ENCODE results near the gene MYL10.
"Not testable (repeated sequence)": the region's sequence is repeated elsewhere in the genome, so short reads cannot be mapped to it uniquely, and the experiment has no call there.

MYL10 gene

DNA sequence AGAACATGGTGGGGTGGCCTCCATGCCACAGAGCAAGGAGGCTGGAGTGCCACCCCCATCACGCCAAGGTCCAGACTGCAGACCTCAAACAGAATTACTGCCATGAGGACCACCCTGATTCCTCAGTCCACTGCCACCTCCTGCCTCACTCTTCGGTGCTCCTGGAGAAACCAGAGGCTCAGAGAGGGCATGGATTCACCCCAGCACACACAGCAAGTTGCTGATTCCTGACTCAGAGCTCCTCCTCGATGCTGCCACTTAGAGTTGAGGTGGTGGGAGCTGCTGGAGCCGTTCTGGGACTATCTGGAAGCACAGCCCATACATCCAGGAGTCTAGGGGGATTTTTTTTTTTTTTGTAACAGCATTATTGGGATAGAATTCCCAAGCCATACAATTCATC is 22.0 kb upstream of the MYL10 start:
- DNase-seq (ENCODE audit: low read depth) = no peak

DNA sequence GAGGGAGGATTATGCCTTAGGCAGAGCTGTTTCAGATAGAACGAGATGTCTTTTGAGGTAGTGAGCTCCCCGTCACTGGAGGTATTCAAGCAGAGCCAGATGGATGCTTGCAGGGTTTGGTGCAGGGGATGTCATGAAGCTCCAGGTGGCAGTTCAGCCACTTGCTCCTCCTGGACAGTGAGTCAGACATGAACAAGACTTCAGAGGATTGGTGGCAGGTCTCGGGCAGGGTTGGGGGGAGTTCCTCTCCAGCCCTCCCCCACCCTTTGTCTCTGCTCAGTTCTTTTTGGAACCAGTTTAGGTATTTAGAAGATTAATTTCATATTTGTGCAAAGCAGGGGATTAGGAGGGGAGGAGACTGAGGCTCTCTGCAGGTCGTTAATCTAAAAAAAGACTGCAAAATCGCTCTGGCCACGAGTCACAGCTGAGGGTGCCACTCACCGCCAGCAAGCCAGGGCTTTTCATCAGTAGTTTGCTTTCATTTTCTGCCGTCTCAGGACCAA is 21.5 kb upstream of the MYL10 start:
- no peak for DNase-seq (ENCODE audit: low read depth)

DNA sequence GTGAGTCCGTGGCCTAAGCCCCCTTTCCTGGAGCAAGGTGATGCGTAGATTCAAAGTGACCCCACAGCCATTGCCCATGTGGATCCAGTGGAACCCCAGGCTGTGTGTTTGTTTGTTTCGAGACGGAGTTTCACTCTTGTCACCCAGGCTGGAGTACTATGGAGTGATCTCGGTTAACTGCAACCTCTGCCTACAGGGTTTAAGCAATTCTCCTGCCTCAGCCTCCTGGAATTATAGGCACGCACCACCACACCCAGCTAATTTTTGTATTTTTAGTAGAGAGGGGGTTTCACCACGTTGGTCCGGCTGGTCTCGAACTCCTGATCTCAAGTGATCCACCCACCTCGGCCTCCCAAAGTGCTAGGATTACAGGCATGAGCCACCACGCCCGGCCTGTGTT is 18.8 kb upstream of the MYL10 start:
- DNase-seq (ENCODE audit: low read depth) = not testable (repeated sequence)

DNA sequence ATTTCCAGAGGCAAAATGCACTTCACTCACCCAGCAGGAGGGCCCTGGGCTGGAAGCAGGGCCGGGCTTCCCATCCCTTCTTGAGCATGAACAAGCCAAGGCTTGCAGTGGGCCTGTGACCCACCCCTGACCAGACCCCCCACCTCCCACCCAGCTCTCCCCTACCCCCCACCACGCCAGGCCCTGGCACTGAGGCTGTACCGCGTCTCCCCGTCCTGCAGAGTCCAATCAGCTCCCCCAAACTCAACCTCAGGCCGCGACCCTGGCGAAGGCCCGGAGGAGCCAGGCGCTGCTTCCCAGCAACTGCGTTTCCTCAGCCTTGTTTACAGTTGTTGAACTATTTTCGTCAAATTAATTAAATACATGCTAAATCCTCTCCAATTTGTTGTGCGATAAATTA is 16.9 kb upstream of the MYL10 start:
- DNase-seq (ENCODE audit: low read depth) = no peak

DNA sequence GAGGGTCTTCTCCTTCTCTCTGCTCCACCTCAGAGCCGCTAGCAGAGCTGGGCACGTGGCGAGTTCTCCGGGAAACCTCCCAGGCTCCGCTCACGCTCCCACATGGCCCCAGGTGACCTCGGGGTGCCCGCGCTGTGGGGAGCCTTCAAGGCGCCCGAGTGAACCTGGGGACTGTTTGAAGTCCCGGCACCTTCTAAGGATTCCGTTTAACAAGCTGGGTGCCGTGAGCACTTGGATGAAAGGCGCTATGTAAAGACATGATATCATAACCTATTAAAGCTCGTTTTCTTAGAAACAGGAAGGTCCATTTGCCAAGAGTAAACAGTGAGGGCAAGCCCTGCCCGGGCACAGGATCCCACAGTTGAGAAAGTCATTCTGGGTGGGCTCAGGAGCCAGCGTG is 15.8 kb upstream of the MYL10 start:
- DNase-seq (ENCODE audit: low read depth) = no peak

DNA sequence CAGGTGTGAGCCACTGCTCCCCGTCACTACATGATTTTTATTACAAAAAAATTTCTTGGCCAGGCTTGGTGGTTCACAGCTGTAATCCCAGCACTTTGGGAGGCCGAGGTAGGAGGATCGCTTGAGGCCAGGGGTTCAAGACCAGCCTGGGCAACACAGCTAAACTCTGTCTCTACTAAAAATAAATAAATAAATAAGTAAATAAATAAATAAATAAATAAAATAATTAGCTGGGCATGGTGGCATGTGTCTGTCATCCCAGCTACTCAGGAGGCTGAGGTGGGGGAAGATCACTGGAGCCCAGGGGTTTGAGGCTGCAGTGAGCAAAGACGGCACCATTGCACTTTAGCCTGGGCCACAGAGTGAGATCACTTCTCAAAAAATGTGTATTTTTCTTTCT is 10.0 kb upstream of the MYL10 start:
- DNase-seq (ENCODE audit: low read depth) = not testable (repeated sequence)

DNA sequence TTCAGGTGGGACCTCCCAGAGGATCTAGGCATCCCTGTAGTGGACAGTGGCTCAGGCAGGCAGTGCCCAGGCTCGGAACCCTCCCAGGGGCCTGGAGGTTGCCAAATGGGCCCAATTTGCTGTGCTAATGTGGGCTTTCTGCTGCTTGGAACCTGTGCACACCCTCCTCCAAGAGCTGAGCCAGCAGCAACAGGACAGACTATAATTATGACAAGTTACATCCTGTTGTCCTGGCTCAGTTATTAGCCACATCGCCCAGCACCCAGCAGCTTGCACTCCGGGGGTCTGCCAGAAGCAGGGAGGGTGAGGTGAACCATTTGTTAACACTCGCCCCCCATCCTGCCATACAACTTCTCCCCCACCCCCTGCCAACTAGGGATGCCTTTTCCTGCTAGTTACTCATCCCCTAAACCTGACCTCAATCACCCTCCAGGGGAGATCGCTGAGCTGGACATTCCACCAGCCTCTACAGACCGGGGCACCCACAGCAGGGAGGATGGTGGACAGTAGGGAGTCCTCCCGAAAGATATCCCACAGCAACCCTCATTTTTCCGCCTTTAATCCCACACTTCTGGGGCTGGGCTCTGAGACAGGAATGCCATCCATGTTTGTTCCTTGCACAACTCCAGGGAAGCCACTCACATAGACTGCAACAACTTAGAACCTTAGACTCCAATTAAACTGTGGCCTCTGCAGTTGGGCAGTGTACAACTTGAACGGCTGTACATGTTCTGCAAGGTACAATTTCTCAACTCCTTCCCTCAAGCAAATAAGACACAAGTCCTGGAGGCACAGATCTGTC is 7.9 kb upstream of the MYL10 start:
- DNase-seq (ENCODE audit: low read depth) = no peak

DNA sequence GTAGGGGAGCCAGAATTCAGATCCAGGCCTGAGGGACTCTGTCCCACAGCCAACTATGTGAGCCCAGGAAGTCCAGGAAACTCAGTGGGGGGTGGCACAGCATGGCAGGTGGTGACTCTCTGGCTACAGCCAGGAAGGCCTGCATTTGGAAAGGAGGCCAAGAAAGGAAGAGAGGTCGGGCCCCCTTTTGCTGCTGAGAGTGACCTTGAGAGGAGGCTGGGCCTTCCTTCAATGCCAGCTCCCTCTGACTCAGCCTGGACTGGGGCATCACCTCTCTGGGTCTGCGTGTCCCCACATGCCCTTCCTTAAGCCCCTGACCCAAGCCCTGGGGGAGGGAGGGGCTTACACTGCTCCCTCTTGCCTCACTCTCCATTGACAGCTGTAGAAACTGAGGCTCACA is 6.4 kb upstream of the MYL10 start:
- no peak for DNase-seq (ENCODE audit: low read depth)

DNA sequence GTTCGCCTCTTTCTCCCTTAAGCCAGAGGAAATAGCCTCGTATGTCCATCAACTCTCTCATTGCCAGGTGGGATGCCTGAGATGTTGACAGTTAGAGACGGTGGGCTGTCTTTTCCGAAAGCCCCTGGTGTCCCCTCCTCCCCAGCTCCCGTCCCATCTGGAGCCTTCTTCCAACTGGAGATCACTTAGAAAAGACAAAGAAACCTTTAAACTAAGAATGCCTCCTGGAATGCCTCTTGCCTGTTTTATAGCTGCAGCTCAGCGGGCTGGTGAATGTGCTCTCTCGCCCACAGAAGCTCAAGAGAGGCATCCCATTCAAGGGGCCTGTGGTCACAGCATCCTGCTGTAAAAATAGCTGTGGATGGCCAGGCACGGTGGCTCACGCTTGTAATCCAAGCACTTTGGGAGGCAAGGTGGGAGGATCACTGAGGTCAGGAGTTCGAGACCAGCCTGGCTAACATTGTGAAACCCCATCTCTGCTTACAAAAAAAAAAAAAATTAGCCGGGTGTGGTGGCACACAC is 5.2 kb upstream of the MYL10 start:
- DNase-seq (ENCODE audit: low read depth) = no peak

DNA sequence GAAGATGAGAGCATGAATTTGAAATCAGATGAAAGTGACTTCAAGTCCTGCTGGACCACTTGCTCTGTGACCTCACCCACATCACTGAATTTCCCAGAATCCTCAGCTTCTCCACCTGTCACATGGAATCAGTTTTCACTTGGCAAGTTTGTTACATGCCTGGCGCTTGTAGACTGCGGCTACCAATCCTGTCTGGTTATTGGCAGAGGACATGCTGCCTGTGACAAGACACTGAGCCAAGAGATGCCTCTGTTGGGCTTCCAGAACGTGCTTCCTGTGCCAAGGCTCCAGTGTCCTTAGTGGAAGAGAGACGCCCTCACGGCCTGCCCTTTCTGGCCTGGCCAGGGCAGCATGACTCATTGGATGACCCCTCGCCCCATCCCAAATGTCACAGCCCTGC is 4.4 kb upstream of the MYL10 start:
- DNase-seq (ENCODE audit: low read depth) = no peak

DNA sequence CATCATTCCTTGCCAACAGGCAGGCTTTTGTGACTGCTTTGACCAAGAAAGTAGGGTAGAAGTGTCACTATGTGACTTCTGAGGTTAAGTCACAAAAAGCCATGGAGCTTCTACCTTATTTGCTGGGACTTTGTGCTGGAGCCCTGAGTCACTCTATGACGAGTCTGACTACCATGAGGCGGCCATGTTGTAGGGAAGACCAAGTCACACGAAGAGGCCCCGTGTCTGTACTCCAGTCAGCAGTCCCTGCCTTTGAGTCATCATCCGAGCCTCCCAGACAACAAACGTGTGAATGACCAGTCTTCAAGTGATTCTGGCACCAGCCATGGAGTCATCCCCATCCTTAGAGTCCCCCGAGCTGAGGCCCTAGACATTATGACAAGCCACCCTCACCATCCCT is 3.5 kb upstream of the MYL10 start:
- no peak for DNase-seq (ENCODE audit: low read depth)

DNA sequence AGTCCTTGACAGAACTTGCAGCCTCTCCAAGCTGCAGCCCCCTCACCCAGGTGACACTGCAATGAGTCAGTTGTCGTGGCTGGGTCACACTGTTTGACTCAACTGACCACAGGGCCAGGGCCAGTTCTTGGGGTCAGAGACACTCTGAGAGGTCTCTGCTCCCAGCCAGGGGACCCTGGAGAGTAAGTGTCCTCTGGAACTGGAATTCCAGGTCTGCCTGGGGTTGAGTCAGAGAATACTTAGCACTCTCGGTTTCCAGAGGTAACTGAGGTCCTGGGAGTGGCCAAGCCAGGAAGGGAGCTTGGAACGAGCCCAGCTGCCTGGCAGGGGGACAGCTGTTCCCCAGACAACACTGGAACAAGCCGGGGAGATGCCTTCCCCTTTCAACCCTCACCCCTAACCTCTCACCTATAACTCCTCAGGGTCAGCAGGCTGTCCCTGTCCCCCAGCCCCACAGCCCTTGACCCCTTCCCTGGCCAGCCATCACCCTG is 2.2 kb upstream of the MYL10 start:
- no peak for DNase-seq (ENCODE audit: low read depth)

DNA sequence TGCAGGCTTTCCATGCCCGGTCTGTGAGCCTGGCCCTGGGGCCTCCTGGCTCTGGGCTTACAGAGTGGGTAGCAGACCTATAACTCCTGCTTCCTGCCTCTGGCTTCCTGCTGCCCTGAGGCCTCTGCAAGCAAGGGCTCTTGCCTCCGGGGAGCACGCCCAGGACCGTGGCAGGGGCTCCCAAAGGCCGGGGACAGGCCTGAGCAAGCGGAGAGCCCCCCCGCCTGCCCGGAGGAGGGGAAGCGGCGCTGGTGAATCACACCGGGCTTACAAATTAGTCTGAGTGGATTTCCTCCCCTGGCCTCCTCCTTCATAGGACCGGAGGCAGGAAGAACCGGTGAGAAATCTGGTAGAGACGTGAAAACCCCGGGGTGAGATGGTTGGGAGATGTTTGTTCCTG is 1.5 kb upstream of the MYL10 start:
- DNase-seq (ENCODE audit: low read depth) = no peak

DNA sequence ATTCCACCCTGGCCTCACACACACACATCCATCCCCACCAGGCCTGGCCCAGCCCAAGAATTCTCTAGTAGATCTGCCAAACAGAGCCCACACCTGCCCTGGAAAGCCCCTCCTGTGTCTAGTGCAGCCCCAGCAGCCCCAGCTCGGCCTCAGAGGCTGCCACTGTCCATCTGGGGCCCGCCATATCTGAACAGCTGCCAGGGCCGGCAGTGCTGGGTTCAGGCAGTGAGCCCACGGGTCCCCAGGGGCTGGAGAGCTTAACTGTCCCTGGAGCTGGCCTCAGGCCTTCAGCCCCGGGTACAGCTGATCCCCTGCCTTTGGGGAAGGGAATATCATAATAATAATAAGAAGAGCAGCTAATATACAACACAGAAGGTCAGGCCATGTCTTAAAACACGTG is 574 bp downstream of the MYL10 start:
- DNase-seq (ENCODE audit: low read depth) = no peak

DNA sequence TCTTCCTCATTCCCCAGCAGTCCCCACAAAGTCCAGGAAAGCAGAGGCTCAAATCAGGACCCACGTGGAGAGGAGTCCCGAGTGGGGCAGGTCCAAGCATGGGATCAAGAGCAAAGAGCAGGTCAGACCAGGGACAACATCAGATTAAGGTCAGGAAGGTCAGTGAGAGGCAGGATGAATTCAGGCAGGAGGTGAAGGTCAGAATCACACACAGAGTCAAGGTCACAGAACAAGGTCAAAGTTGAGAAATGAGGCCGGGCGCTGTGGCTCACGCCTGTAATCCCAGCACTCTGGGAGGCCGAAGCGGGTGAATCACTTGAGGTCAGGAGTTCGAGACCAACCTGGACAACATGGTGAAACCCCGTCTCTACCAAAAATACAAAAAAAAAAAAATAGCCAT is 2.3 kb downstream of the MYL10 start:
- DNase-seq (ENCODE audit: low read depth) = no peak

DNA sequence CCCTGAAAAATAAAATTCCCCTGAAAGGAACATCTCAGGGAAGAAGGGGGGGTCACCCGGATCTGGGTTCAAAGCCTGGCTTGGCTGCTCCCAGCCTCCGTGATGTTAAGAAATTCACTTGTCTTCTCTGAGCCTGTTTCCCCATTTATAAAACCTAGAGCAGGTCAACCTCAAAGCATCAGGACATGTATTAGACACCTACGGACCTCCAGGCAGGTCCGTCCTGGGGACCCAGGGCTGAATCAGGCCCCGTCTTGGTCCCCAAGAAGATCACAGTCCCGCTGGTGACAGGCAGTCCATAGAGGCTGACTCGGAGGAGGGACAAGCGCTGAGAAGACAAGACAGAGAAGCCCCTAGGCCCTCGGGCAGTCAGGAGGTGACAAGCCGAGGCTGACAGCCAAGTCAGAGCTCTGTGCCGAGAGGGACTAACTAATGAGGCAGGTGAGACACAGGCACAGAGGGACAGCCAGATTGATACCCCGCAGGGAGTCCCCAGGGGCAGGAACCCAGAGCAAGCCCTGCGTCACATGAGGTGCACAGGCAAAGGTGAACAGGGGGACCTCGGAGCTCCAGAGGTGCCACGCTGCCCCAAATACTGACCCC is 2.9 kb downstream of the MYL10 start:
- DNase-seq (ENCODE audit: low read depth) = no peak

DNA sequence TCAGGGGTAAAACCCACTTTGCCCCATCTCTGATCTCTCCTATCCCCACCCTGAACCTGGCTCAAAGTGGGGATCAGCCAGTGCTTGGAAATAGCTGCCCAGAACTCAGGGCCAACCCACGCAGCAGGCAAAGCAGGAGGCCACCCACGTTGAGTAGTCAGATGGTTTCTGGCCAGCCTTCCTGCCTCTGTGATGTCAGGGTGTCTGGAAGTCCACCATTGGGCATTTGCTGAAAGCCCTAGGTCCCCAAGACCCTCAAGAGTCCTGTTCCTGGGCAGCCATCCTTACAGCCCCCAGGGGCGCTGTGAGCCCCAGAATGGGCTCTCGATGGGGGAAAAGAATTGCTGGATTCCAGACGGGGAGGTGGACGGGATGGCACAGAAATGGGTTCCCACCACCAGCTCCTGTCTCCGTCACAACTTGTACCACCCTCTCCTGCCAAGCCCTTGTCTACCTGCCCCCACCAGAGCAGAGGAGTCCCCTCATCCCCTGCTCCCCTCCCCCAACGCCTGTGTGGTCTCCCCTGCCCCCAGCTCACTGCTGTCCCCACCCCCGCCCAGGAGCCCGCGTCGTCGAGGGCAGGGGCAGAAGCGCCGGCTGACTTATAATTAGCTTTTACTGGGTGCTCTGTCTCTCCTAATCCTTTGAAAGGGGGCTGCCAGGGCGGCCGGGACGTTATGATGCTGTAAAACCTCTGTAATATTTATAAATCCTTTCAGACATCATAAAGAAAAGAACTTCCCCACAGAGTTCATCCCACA is 3.9 kb downstream of the MYL10 start:
- DNase-seq (ENCODE audit: low read depth) = no peak

DNA sequence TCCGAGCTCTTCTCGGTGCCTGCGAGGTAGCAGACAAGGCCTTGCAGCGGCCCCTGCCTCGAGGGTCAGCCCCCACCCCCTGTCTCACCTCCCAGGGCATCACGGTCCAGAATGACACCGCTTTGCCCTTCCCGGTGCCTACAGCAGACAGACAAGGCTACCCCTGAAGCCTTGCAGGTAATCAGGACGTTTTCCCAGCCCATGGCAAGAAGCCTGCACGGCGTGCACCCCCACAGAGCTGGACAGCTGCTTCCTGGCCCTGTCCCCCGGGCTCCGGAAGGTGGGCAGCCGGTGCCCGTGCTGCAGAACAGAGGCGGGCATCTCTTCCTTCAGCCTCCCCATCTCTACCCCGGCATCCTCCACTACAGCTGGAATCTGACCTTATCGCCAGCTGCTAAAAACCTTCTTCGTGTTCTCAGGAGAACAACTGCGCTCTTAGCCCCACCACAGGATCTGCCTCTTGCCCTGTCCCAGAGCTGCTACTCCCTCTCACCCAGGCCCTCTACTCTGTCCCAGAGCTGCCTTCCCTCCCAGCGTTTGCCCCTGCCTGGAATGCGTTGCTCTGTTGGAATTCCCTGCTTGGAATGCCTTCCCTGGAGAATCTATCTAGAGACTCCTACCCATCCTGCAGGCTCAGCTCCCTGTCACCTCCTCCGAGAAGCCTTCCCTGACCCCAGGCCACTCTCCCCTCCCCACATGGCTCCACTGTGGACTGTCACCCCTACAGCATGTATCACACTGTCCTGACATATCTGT is 4.7 kb downstream of the MYL10 start:
- no peak for DNase-seq (ENCODE audit: low read depth)

DNA sequence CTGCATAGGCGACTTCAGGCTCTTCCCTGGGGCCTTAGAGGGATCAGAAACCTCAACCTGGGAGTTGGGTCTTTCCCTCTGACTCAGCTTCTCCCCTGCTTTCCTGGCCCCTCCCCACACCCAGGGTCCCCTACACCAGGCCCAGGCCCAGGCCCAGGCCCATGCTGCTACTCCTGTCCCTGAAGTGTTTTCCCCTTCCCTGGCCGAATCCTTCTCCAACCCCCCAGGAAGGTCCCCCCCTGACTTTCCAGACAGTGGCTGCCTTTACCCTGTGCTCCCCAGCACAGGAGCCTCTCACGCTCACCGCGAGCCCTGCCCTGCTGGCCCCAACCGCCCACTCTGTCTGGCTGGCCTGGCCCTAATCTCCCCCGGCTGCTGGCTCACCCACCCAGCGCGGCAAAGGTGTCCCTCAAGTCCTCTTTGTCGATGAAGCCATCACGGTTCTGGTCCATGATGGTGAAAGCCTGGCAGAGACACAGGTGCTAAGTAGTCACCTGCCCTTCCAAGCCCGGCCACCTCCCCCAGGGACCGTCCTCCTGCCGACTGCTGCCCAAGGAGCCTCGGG is 6.4 kb downstream of the MYL10 start:
- no peak for DNase-seq (ENCODE audit: low read depth)

DNA sequence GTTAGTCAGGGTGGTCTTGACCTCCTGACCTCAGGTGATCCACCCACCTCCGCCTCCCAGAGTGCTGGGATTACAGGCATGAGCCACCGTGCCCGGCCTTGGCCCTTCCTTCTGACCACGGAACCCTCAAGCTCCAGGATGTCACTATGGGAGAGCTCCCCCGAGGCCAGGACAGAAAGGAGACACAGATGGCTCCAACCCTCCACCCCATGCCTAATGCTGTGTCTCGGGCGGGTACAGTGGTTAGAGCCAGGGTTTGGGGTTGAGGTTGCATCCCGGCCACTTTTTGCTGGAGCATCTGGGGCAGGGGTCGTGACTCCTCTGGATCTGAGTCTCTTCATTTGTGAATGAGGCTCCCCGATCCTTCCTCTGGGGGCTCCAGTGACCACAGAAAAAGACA is 8.1 kb downstream of the MYL10 start:
- no peak for DNase-seq (ENCODE audit: low read depth)

DNA sequence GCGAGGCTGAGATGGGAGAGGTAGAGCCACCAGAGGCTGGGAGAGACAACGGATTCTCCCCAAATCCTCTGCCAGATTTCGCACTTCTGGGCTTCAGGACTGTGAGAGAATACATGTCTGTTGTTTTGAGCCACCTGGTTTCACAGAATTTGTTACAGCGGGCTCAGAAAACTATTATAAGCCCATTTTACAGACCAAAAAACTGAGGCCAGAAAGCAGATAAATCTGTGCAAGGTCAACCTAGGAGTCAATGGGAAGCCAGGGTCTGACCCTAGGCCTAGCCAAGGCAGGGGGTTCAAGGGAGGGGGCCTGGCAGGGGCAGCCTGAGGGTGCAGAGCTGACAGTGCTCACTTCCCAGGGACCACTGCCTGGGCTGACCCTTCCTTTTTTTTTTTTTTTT is 8.7 kb downstream of the MYL10 start:
- DNase-seq (ENCODE audit: low read depth) = no peak

DNA sequence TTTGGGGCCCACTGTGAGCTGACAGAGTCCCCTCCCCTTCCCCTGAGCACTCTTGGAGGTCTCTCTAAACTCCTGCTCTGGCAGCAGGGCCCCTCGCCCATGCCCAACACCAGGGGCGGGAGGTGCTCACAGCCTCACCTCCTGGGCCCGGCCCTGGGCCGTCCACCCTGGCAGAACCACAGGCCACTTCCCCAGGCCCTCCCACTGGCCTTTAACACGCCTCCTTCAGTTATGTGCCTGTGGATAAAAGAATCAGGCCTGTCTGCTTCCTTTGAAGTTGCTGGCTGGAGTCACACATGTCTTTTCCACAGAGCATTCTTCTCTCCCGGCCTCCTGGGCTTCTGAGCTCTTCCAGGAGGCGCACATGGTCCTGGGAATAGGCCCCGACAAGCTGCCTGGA is 10.2 kb downstream of the MYL10 start:
- no peak for DNase-seq (ENCODE audit: low read depth)

Measured in CMK (cell line).